ENCODE measurements around the gene LIPC. TPM values are rescaled to one million over a fixed set of nuclear protein-coding genes. Genes with fewer than 3 reads are reported as not detected.

Gene LIPC
- total and polyA plus RNA-seq, 10 of the 15 experiments (the other 5 are each of a cell fraction or from before 2014, with no cell fraction given), result 0.06 to 0.31 (median 0.16) TPM; not detected in 1

DNA sequence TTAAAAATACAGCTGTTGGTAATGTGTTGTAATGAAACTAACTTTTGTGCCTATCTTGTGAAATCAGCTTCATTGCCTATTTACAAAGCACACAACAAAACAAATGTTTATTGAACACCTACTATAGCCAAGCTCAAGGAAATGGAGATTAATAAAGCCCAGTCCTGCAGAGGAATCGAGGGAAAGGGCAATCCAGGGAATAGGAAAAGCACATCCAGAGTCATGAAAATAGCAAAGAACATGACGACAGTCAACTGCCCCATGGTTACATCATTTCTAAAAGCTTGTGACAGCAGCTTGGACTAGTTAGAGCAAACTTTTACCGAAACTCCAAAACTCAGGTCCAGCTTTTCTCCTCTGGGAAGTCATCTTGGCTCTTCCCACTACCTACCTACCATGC, 157.3 kb downstream of the LIPC start:
- FAIRE-seq (no peak), DNase-seq (ENCODE audit: low read depth, low spot score) (no peak), ATAC-seq (no peak)
- Histone ChIP-seq H3K27ac (ENCODE audit: control insufficient read depth, insufficient read depth) (no peak overlapping the region), H3K4me3 (no peak overlapping the region), H3K36me3 (ENCODE audit: control insufficient read depth in 2 of 2, insufficient read depth in 2 of 2, low read length in 1 of 2) (no peaks in the 10 kb centered on the region), H3K27me3 (replicated peaks in 1 of 2; ENCODE audit: control insufficient read depth in 2 of 2, insufficient read depth in 2 of 2, low read length in 1 of 2) (no peaks in the 10 kb centered on the region), H3K4me1 (ENCODE audit: control insufficient read depth, insufficient read depth, low read length) (peaks cover 24% of the 10 kb centered on the region), H3K9me3 (replicated peaks; ENCODE audit: control insufficient read depth, insufficient read depth, low read length) (no peaks in the 10 kb centered on the region), H4K20me1 (ENCODE audit: control insufficient read depth, insufficient read depth) (no peaks in the 10 kb centered on the region), H3K4me2 (ENCODE audit: control insufficient read depth, insufficient read depth) (no peak overlapping the region), H3K79me2 (ENCODE audit: control insufficient read depth, insufficient read depth, low read length) (no peaks in the 10 kb centered on the region), H3K9ac (ENCODE audit: control insufficient read depth, insufficient read depth, low read length) (no peak overlapping the region), H2AFZ (ENCODE audit: control insufficient read depth, low read depth, low read length) (no peak overlapping the region)
- no TSS peak for BruUV-seq (replicated peaks)
- CTCF ChIA-PET, result interaction anchor here (0.7 to 1.2 kb wide), 2 partner anchors 80 to 86 kb away, joined by 3 read pairs; no protein-coding TSS in a partner anchor
- in situ Hi-C loops (cut with MboI) (no loop called here), intact Hi-C loops (cut with micrococcal nuclease; ENCODE audit: unreplicated experiment) (no loop called here)
- 99% methylated on average over 3 of the region's 3 CpGs for WGBS (ENCODE audit: insufficient coverage, insufficient replicate concordance, low lambda C conversion rate, missing lambda C conversion rate)
- SMC1A ChIA-PET (ENCODE audit: uncharacterized antibody, unreplicated experiment), result interaction anchor here (0.5 to 1.0 kb wide), 7 partner anchors 9 to 510 kb away, joined by 3 to 6 read pairs (median 3); no protein-coding TSS in a partner anchor
- POLR2A ChIA-PET, result interaction anchor here (0.5 to 0.7 kb wide), 3 partner anchors 13 to 123 kb away, joined by 4 to 6 read pairs (median 5); no protein-coding TSS in a partner anchor
- RAD21 ChIA-PET (ENCODE audit: unreplicated experiment), result no interaction called here
- TF ChIP-seq BRCA1 (IDR thresholded peaks at IDR 0.05; ENCODE audit: low read depth, low read length) (no peak), RELA (IDR thresholded peaks at IDR 0.05; ENCODE audit: borderline replicate concordance, partially characterized antibody) (no peak), POLR2A (IDR thresholded peaks at IDR 0.05; ENCODE audit: low read depth, low read length) (no peak)

DNA sequence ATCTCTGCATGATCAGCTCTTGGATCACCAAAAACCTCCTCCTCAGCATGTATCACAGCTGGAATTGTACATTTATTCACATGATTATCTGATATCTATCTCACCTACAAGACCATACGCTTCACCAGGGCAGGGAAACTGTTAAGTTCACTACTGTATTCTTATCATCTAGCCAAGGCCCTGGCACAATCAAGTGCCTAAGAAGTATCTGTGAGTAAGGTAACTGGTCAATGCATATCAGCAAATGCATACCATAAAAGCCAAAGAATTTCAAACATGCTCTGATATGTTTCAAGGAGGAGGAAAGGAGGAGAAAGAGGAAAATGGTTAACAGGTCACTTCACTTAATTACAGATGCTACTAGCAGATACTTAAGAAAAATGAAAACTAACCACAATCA, 158.4 kb downstream of the LIPC start:
- ChIA-PET CTCF (interaction anchor here (1.2 kb wide), 1 partner anchor 85 kb away, joined by 3 read pairs; no protein-coding TSS in a partner anchor), SMC1A (ENCODE audit: uncharacterized antibody, unreplicated experiment) (interaction anchor here (0.7 to 1.5 kb wide), 3 partner anchors 49 to 97 kb away, joined by 3 to 4 read pairs (median 3); no protein-coding TSS in a partner anchor), RAD21 (ENCODE audit: unreplicated experiment) (no interaction called here), POLR2A (interaction anchor here (1.1 kb wide), 1 partner anchor 210 kb away, joined by 3 read pairs; no protein-coding TSS in a partner anchor)
- Histone ChIP-seq H3K4me1 (ENCODE audit: control insufficient read depth, insufficient read depth, low read length) (peaks cover 30% of the 10 kb centered on the region), H2AFZ (ENCODE audit: control insufficient read depth, low read depth, low read length) (no peak overlapping the region), H3K27ac (ENCODE audit: control insufficient read depth, insufficient read depth) (no peak overlapping the region), H4K20me1 (ENCODE audit: control insufficient read depth, insufficient read depth) (no peaks in the 10 kb centered on the region), H3K79me2 (ENCODE audit: control insufficient read depth, insufficient read depth, low read length) (no peaks in the 10 kb centered on the region), H3K27me3 (replicated peaks in 1 of 2; ENCODE audit: control insufficient read depth in 2 of 2, insufficient read depth in 2 of 2, low read length in 1 of 2) (no peaks in the 10 kb centered on the region), H3K4me2 (ENCODE audit: control insufficient read depth, insufficient read depth) (no peak overlapping the region), H3K4me3 (no peak overlapping the region), H3K36me3 (ENCODE audit: control insufficient read depth in 2 of 2, insufficient read depth in 2 of 2, low read length in 1 of 2) (no peaks in the 10 kb centered on the region), H3K9ac (ENCODE audit: control insufficient read depth, insufficient read depth, low read length) (no peak overlapping the region), H3K9me3 (replicated peaks; ENCODE audit: control insufficient read depth, insufficient read depth, low read length) (no peaks in the 10 kb centered on the region)
- ATAC-seq, result no peak
- BruUV-seq (replicated peaks), result no TSS peak
- in situ Hi-C loops (cut with MboI) (no loop called here), intact Hi-C loops (cut with micrococcal nuclease; ENCODE audit: unreplicated experiment) (no loop called here)
- no peak for FAIRE-seq
- TF ChIP-seq RUNX3 (IDR thresholded peaks at IDR 0.05; ENCODE audit: low read length) (no peak), ZSCAN29 (IDR thresholded peaks at IDR 0.05) (no peak), POLR2A (IDR thresholded peaks at IDR 0.05; ENCODE audit: low read depth, low read length) (no peak), ZNF24 (IDR thresholded peaks at IDR 0.05) (no peak)
- WGBS (ENCODE audit: insufficient coverage, insufficient replicate concordance, low lambda C conversion rate, missing lambda C conversion rate), result 100% methylated on average over 1 of the region's 1 CpG
- no peak for DNase-seq (ENCODE audit: low read depth, low spot score)

Data from GM12878 (cell line).